ENCODE results near the gene DSC1. TPM values are rescaled to one million over a fixed set of nuclear protein-coding genes. Genes with fewer than 3 reads are reported as not detected.
"Not testable (repeated sequence)": the region's sequence is repeated elsewhere in the genome, so short reads cannot be mapped to it uniquely, and the experiment has no call there.

DSC1 gene
- total and polyA plus RNA-seq, 2 experiments from 2014 or later, result not detected

DNA sequence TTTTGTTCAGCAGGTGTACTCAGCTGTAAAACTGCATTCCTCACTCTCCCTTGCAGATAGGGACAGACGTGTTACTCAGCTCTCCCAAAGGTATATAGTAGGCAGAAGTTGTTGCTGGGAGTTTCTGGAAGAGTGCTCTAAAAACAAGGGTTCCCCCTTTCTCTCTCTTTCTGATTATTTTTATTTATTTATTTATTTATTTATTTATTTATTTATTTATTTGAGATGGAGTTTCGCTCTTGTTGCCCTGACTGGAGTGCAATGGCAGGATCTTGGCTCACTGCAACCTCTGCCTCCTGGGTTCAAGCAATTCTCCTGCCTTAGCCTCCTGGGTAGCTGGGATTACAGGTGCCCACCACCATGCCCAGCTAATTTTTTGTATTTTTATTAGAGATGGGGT lies 39.5 kb downstream of the DSC1 start:
- H3K36me3 ChIP-seq (ENCODE audit: insufficient read depth); H3K79me2 ChIP-seq (replicated peaks; ENCODE audit: insufficient read depth); H3K27me3 Mint-ChIP-seq (ENCODE audit: insufficient read depth, low read depth, poor library complexity); H3K27ac Mint-ChIP-seq; H3F3A ChIP-seq (replicated peaks; ENCODE audit: low read depth); H2AFZ ChIP-seq; H3K9me2 ChIP-seq (ENCODE audit: insufficient read depth); H3K36me3 Mint-ChIP-seq (ENCODE audit: low read depth); H3K27ac ChIP-seq (ENCODE audit: low read depth); H3K4me3 ChIP-seq; H4K20me1 ChIP-seq (replicated peaks; ENCODE audit: insufficient read depth); H3K9me3 Mint-ChIP-seq; DNase-seq (ENCODE audit: low spot score); H3K4me3 Mint-ChIP-seq; H3K27me3 ChIP-seq (ENCODE audit: insufficient read depth); H3K4me2 ChIP-seq; ATAC-seq: not testable (repeated sequence)
- H3K4me1 Mint-ChIP-seq, result peaks cover 15% of the 10 kb centered on the region
- H3K4me1 ChIP-seq (ENCODE audit: insufficient read depth), result peaks cover 11% of the 10 kb centered on the region

- TF ChIP-seq ZNF331 (CRISPR knock-in tag; IDR thresholded peaks at IDR 0.05; ENCODE audit: low read depth) (no peak), EZH2 (IDR thresholded peaks at IDR 0.05; ENCODE audit: low read depth, unreplicated experiment) (no peak), ZNF114 (CRISPR knock-in tag; IDR thresholded peaks at IDR 0.05) (no peak)
- TF ChIP-seq, protein P1, sequence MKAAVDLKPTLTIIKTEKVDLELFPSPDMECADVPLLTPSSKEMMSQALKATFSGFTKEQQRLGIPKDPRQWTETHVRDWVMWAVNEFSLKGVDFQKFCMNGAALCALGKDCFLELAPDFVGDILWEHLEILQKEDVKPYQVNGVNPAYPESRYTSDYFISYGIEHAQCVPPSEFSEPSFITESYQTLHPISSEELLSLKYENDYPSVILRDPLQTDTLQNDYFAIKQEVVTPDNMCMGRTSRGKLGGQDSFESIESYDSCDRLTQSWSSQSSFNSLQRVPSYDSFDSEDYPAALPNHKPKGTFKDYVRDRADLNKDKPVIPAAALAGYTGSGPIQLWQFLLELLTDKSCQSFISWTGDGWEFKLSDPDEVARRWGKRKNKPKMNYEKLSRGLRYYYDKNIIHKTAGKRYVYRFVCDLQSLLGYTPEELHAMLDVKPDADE (IDR thresholded peaks at IDR 0.05), result no peak
- TF ChIP-seq, protein P2, sequence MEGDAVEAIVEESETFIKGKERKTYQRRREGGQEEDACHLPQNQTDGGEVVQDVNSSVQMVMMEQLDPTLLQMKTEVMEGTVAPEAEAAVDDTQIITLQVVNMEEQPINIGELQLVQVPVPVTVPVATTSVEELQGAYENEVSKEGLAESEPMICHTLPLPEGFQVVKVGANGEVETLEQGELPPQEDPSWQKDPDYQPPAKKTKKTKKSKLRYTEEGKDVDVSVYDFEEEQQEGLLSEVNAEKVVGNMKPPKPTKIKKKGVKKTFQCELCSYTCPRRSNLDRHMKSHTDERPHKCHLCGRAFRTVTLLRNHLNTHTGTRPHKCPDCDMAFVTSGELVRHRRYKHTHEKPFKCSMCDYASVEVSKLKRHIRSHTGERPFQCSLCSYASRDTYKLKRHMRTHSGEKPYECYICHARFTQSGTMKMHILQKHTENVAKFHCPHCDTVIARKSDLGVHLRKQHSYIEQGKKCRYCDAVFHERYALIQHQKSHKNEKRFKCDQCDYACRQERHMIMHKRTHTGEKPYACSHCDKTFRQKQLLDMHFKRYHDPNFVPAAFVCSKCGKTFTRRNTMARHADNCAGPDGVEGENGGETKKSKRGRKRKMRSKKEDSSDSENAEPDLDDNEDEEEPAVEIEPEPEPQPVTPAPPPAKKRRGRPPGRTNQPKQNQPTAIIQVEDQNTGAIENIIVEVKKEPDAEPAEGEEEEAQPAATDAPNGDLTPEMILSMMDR (conservative IDR thresholded peaks at IDR 0.05; ENCODE audit: low read depth in 2 of 2), result no peak
- no peaks in the 10 kb centered on the region for H3K36me3 ChIP-seq (ENCODE audit: insufficient read depth)
- H3K27me3 ChIP-seq (ENCODE audit: insufficient read depth), result no peaks in the 10 kb centered on the region
- H4K20me1 ChIP-seq (replicated peaks; ENCODE audit: insufficient read depth), result no peaks in the 10 kb centered on the region
- no peak overlapping the region for H2AFZ ChIP-seq
- no peak overlapping the region for H3K4me3 Mint-ChIP-seq
- DNase-seq (ENCODE audit: low spot score) (no peak), ATAC-seq (no peak)
- no peak overlapping the region for H3K4me3 ChIP-seq
- H3F3A ChIP-seq (replicated peaks; ENCODE audit: low read depth), result no peaks in the 10 kb centered on the region
- no peaks in the 10 kb centered on the region for H3K9me3 Mint-ChIP-seq
- H3K79me2 ChIP-seq (replicated peaks; ENCODE audit: insufficient read depth), result no peaks in the 10 kb centered on the region
- no peaks in the 10 kb centered on the region for H3K36me3 Mint-ChIP-seq (ENCODE audit: low read depth)
- H3K4me2 ChIP-seq, result no peak overlapping the region
- H3K27me3 Mint-ChIP-seq (ENCODE audit: insufficient read depth, low read depth, poor library complexity), result no peaks in the 10 kb centered on the region
- H3K4me1 ChIP-seq (ENCODE audit: insufficient read depth), result peaks cover 11% of the 10 kb centered on the region
- H3K27ac ChIP-seq (ENCODE audit: low read depth), result no peak overlapping the region
- H3K27ac Mint-ChIP-seq, result no peak overlapping the region
- H3K9me2 ChIP-seq (ENCODE audit: insufficient read depth), result peaks cover 8% of the 10 kb centered on the region; the same call in 1 of the 2 replicates
- peaks cover 15% of the 10 kb centered on the region for H3K4me1 Mint-ChIP-seq
Measured at GRCh38 chr18:31120594-31120993, 42.1 kb downstream of the DSC1 start.

DNA sequence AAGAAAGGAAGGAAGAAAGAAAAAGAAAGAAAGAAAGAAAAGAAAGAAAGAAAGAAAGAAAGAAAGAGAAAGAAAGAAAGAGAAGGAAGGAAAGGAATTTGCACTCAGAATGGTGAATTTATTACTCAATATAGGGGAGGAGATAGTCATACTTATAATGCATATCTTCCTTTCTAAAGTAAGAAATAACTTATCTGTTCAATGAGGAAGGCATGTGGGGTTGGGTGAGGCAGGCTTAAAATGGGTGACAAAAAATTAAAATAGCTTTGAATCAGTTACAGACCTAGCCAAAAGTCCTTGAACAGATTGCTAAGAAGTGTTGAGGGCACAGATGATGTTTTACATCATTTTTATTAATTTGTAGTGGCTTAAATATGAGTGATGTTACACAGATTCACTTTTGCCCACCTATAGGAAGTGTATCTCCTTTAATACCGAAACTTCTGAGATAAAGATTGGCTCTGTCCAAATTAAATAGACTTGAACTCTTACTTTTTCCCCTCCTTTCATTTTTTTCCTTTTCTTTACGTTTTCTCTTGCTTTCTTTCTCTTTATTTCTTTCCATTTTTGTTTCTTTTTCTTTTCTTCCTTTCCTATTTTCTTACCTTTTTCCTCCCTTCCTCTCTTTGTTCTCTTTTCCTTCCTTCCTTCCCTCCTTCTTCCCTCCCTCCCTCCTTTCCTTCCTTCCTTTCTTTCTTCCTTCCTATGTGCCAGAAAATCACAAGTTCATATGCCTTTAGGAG lies 45.6 kb downstream of the DSC1 start:
- H3K9me2 ChIP-seq (ENCODE audit: insufficient read depth), result peaks cover 8% of the 10 kb centered on the region; the same call in 1 of the 2 replicates
- H3K36me3 ChIP-seq (ENCODE audit: insufficient read depth), result no peaks in the 10 kb centered on the region
- DNase-seq (ENCODE audit: low spot score), result no peak
- no peaks in the 10 kb centered on the region for H3K27me3 ChIP-seq (ENCODE audit: insufficient read depth)
- no peak overlapping the region for H3K27ac Mint-ChIP-seq
- H3K27me3 Mint-ChIP-seq (ENCODE audit: insufficient read depth, low read depth, poor library complexity), result no peaks in the 10 kb centered on the region
- H3K4me3 Mint-ChIP-seq, result no peak overlapping the region
- H3K4me1 Mint-ChIP-seq, result peaks cover 15% of the 10 kb centered on the region
- no peak for ATAC-seq
- H3F3A ChIP-seq (replicated peaks; ENCODE audit: low read depth), result no peaks in the 10 kb centered on the region
- H4K20me1 ChIP-seq (replicated peaks; ENCODE audit: insufficient read depth), result no peaks in the 10 kb centered on the region
- no peak overlapping the region for H3K4me3 ChIP-seq
- no peak overlapping the region for H3K27ac ChIP-seq (ENCODE audit: low read depth)
- no peak overlapping the region; the same call in 1 of the 2 replicates for H2AFZ ChIP-seq
- no peak overlapping the region for H3K4me2 ChIP-seq
- peaks cover 11% of the 10 kb centered on the region for H3K4me1 ChIP-seq (ENCODE audit: insufficient read depth)
- TF ChIP-seq, protein P3, sequence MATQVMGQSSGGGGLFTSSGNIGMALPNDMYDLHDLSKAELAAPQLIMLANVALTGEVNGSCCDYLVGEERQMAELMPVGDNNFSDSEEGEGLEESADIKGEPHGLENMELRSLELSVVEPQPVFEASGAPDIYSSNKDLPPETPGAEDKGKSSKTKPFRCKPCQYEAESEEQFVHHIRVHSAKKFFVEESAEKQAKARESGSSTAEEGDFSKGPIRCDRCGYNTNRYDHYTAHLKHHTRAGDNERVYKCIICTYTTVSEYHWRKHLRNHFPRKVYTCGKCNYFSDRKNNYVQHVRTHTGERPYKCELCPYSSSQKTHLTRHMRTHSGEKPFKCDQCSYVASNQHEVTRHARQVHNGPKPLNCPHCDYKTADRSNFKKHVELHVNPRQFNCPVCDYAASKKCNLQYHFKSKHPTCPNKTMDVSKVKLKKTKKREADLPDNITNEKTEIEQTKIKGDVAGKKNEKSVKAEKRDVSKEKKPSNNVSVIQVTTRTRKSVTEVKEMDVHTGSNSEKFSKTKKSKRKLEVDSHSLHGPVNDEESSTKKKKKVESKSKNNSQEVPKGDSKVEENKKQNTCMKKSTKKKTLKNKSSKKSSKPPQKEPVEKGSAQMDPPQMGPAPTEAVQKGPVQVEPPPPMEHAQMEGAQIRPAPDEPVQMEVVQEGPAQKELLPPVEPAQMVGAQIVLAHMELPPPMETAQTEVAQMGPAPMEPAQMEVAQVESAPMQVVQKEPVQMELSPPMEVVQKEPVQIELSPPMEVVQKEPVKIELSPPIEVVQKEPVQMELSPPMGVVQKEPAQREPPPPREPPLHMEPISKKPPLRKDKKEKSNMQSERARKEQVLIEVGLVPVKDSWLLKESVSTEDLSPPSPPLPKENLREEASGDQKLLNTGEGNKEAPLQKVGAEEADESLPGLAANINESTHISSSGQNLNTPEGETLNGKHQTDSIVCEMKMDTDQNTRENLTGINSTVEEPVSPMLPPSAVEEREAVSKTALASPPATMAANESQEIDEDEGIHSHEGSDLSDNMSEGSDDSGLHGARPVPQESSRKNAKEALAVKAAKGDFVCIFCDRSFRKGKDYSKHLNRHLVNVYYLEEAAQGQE (IDR thresholded peaks at IDR 0.05; ENCODE audit: unreplicated experiment), result no peak
- TF ChIP-seq NANOG (IDR thresholded peaks at IDR 0.05; ENCODE audit: borderline replicate concordance) (no peak), CREB1 (CRISPR knock-in tag; IDR thresholded peaks at IDR 0.05; ENCODE audit: low read depth) (no peak), ZNF331 (CRISPR knock-in tag; IDR thresholded peaks at IDR 0.05; ENCODE audit: low read depth) (no peak), EZH2phosphoT487 (IDR thresholded peaks at IDR 0.05; ENCODE audit: unreplicated experiment) (no peak), POLR2AphosphoS5 (IDR thresholded peaks at IDR 0.05; ENCODE audit: low read depth) (no peak), ZNF114 (CRISPR knock-in tag; IDR thresholded peaks at IDR 0.05) (no peak), JUNB (IDR thresholded peaks at IDR 0.05; ENCODE audit: unreplicated experiment) (no peak)
- TF ChIP-seq, protein P1 (IDR thresholded peaks at IDR 0.05), result no peak
- no peaks in the 10 kb centered on the region for H3K9me3 Mint-ChIP-seq
- no peaks in the 10 kb centered on the region for H3K36me3 Mint-ChIP-seq (ENCODE audit: low read depth)
- H3K79me2 ChIP-seq (replicated peaks; ENCODE audit: insufficient read depth), result no peaks in the 10 kb centered on the region
